T-helper 1 cell treated with Interleukin-12 subunit alpha and Interleukin-12 subunit beta and Interleukin-4 antibody, amounts not matched to agents 30 μg/mL and 1 μg/mL, for 36 hours (primary cell): ENCODE results near the gene LAMC2.

ENCODE experiments used
- H3K27ac Mint-ChIP-seq: one replicate; pipeline ENCODE4 v1.8.0; 2021; ENCODE audit warnings: mild to moderate bottlenecking, mixed read lengths
- H3K27me3 Mint-ChIP-seq: one replicate; pipeline ENCODE4 v1.8.0; 2021; ENCODE audit warnings: low read depth, mixed read lengths
- H3K36me3 Mint-ChIP-seq: one replicate; pipeline ENCODE4 v1.8.0; 2021; ENCODE audit warnings: low read depth, mixed read lengths
- H3K4me1 Mint-ChIP-seq: one replicate; pipeline ENCODE4 v1.8.0; 2021; ENCODE audit warnings: low read depth, mixed read lengths
- H3K4me3 Mint-ChIP-seq: one replicate; pipeline ENCODE4 v1.8.0; 2021; ENCODE audit warnings: mild to moderate bottlenecking, moderate library complexity, mixed read lengths
- H3K9me3 Mint-ChIP-seq: one replicate; pipeline ENCODE4 v1.8.0; 2021; ENCODE audit warnings: mixed read lengths

LAMC2 gene

DNA sequence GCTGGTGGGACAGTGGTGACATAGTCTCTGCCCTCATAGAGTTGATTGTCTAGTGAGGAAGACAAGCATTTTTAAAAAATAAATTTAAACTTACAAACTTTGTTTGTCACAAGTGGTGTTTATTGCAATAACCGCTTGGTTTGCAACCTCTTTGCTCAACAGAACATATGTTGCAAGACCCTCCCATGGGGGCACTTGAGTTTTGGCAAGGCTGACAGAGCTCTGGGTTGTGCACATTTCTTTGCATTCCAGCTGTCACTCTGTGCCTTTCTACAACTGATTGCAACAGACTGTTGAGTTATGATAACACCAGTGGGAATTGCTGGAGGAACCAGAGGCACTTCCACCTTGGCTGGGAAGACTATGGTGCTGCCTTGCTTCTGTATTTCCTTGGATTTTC, 58.4 kb downstream of the LAMC2 start:
- Mint-ChIP-seq H3K9me3 (no peaks in the 10 kb centered on the region), H3K27ac (no peak overlapping the region), H3K4me1 (no peaks in the 10 kb centered on the region), H3K36me3 (no peaks in the 10 kb centered on the region), H3K27me3 (peaks cover 29% of the 10 kb centered on the region), H3K4me3 (no peak overlapping the region)

- H3K4me3 Mint-ChIP-seq, result no peak overlapping the region
- H3K27ac Mint-ChIP-seq, result no peak overlapping the region
- H3K36me3 Mint-ChIP-seq, result no peaks in the 10 kb centered on the region
- no peaks in the 10 kb centered on the region for H3K4me1 Mint-ChIP-seq
- H3K27me3 Mint-ChIP-seq, result peaks cover 29% of the 10 kb centered on the region
- no peaks in the 10 kb centered on the region for H3K9me3 Mint-ChIP-seq
These were observed 59.3 kb downstream of the LAMC2 start for GRCh38 chr1:183245357-183245756.

GRCh38 chr1:183246436-183246835, 60.4 kb downstream of the LAMC2 start:
- Mint-ChIP-seq H3K27me3 (peaks cover 23% of the 10 kb centered on the region), H3K4me1 (no peaks in the 10 kb centered on the region), H3K27ac (no peak overlapping the region), H3K4me3 (no peak overlapping the region), H3K36me3 (no peaks in the 10 kb centered on the region), H3K9me3 (no peaks in the 10 kb centered on the region)

- H3K4me1 Mint-ChIP-seq, result no peaks in the 10 kb centered on the region
- H3K27me3 Mint-ChIP-seq, result peaks cover 20% of the 10 kb centered on the region
- no peaks in the 10 kb centered on the region for H3K36me3 Mint-ChIP-seq
- no peak overlapping the region for H3K27ac Mint-ChIP-seq
- H3K9me3 Mint-ChIP-seq, result no peaks in the 10 kb centered on the region
- H3K4me3 Mint-ChIP-seq, result no peak overlapping the region
These were observed 61.0 kb downstream of the LAMC2 start for GRCh38 chr1:183247066-183247465.

- Mint-ChIP-seq H3K4me1 (no peaks in the 10 kb centered on the region), H3K4me3 (no peak overlapping the region), H3K27me3 (peaks cover 20% of the 10 kb centered on the region)
These were observed 61.4 kb downstream of the LAMC2 start for GRCh38 chr1:183247484-183247883.

GRCh38 chr1:183247931-183248330, 61.9 kb downstream of the LAMC2 start:
- H3K36me3 Mint-ChIP-seq, result no peaks in the 10 kb centered on the region
- H3K27ac Mint-ChIP-seq, result no peak overlapping the region
- peaks cover 20% of the 10 kb centered on the region for H3K27me3 Mint-ChIP-seq
- H3K9me3 Mint-ChIP-seq, result no peaks in the 10 kb centered on the region
- H3K4me1 Mint-ChIP-seq, result no peaks in the 10 kb centered on the region
- no peak overlapping the region for H3K4me3 Mint-ChIP-seq

More at GRCh38 chr1:183247484-183247883, 61.4 kb downstream of the LAMC2 start:
- Mint-ChIP-seq H3K27ac (no peak overlapping the region), H3K36me3 (no peaks in the 10 kb centered on the region), H3K9me3 (no peaks in the 10 kb centered on the region)

DNA sequence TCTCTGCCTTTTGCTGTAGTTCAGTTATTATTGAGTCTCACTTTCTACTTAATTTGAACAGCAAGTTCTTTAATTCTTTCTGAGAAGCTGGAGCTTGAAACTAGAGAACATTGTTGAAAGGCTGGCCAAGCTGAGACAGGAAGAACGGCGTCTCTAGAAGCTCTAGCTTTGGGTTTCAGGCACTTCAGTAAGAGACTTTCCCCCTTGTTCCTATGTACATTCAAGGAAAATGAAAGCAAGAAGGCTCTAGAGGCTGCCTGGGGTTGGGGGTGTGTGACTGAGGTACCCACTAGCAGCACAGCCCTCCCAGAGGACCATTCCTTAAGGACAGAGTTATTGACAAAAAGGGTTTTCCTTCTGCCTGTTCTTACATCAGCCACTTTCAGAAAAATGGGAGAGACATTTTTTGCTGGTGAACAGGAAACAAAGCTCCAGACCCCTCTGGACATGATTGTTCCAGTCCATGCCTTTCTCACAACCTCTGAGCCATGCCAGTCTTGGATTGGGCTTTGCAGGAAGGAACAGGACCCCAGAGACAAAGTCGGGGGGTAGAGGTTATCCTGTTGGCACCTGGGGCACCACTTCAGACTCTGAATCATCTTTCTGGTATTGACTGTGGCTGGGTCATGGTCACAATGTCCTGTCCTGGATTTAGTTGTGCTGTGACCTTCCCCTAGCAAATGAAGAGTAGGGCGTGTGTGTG, 63.1 kb downstream of the LAMC2 start:
- Mint-ChIP-seq H3K27me3 (peaks cover 20% of the 10 kb centered on the region), H3K9me3 (no peaks in the 10 kb centered on the region), H3K4me3 (no peak overlapping the region), H3K4me1 (no peaks in the 10 kb centered on the region), H3K36me3 (no peaks in the 10 kb centered on the region), H3K27ac (no peak overlapping the region)

GRCh38 chr1:183249941-183250452, 63.9 kb downstream of the LAMC2 start:
- H3K27ac Mint-ChIP-seq, result no peak overlapping the region
- H3K36me3 Mint-ChIP-seq, result no peaks in the 10 kb centered on the region
- H3K4me1 Mint-ChIP-seq, result no peaks in the 10 kb centered on the region
- no peak overlapping the region for H3K4me3 Mint-ChIP-seq
- H3K27me3 Mint-ChIP-seq, result peaks cover 20% of the 10 kb centered on the region
- H3K9me3 Mint-ChIP-seq, result no peaks in the 10 kb centered on the region

GRCh38 chr1:183251101-183251958, 65.3 kb downstream of the LAMC2 start:
- H3K4me1 Mint-ChIP-seq, result no peaks in the 10 kb centered on the region
- H3K4me3 Mint-ChIP-seq, result no peak overlapping the region
- H3K27ac Mint-ChIP-seq, result no peak overlapping the region

GRCh38 chr1:183251959-183252450, 65.9 kb downstream of the LAMC2 start:
- peaks cover 14% of the 10 kb centered on the region for H3K27me3 Mint-ChIP-seq
- no peak overlapping the region for H3K4me3 Mint-ChIP-seq
- no peak overlapping the region for H3K27ac Mint-ChIP-seq
- H3K9me3 Mint-ChIP-seq, result no peaks in the 10 kb centered on the region
- H3K36me3 Mint-ChIP-seq, result no peaks in the 10 kb centered on the region
- H3K4me1 Mint-ChIP-seq, result no peaks in the 10 kb centered on the region

More at GRCh38 chr1:183251101-183251958, 65.3 kb downstream of the LAMC2 start:
- no peaks in the 10 kb centered on the region for H3K36me3 Mint-ChIP-seq
- H3K27me3 Mint-ChIP-seq, result peaks cover 14% of the 10 kb centered on the region
- H3K9me3 Mint-ChIP-seq, result no peaks in the 10 kb centered on the region

GRCh38 chr1:183255073-183255472, 69.0 kb downstream of the LAMC2 start:
- H3K27me3 Mint-ChIP-seq, result peaks cover 6% of the 10 kb centered on the region

GRCh38 chr1:183259924-183260323, 73.9 kb downstream of the LAMC2 start:
- H3K27ac Mint-ChIP-seq, result no peak overlapping the region
- H3K27me3 Mint-ChIP-seq, result peaks cover 23% of the 10 kb centered on the region
- H3K4me3 Mint-ChIP-seq, result no peak overlapping the region
- H3K4me1 Mint-ChIP-seq, result no peaks in the 10 kb centered on the region
- H3K9me3 Mint-ChIP-seq, result no peaks in the 10 kb centered on the region
- H3K36me3 Mint-ChIP-seq, result no peaks in the 10 kb centered on the region

More at GRCh38 chr1:183255073-183255472, 69.0 kb downstream of the LAMC2 start:
- H3K9me3 Mint-ChIP-seq, result no peaks in the 10 kb centered on the region
- H3K36me3 Mint-ChIP-seq, result no peaks in the 10 kb centered on the region
- no peak overlapping the region for H3K4me3 Mint-ChIP-seq
- no peak overlapping the region for H3K27ac Mint-ChIP-seq
- no peaks in the 10 kb centered on the region for H3K4me1 Mint-ChIP-seq

GRCh38 chr1:183262628-183263200, 76.7 kb downstream of the LAMC2 start:
- no peaks in the 10 kb centered on the region for H3K36me3 Mint-ChIP-seq

DNA sequence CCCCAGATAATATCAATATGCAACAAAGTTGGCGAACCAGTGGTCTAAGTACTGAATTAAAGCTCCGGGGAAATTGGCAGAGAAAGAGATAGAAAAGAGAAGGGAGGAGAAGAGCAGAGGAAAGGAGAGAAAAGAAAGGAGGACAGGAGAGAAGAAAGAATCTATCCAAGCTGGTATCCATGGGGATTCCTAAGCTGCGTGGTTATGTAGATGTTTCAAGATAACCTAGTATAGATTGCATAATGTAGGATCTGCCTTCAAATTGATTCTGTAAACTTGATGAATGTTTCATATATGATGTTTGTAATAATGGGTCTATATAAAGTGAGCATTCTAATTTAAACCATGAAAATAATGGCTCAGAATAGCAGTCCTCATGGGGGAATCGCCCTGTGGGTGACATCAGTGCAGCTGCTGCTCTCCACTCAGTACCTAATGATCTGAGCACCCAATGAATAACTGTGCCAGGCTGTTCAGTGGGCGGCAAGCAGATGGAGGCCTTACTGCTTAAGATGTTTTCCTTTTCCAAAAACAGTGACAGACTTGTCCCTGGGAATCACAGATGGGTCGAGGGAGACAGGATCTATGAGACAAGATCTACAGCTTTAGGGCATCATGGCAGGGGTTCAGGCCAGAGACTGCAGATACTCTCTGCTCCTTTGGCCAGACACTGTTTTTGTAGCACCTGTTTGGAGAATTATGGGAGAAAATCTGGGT, 78.0 kb downstream of the LAMC2 start:
- Mint-ChIP-seq H3K4me1 (no peaks in the 10 kb centered on the region), H3K36me3 (no peaks in the 10 kb centered on the region), H3K9me3 (no peaks in the 10 kb centered on the region), H3K27ac (no peak overlapping the region), H3K27me3 (peaks cover 21% of the 10 kb centered on the region), H3K4me3 (no peak overlapping the region)

More at GRCh38 chr1:183262628-183263200, 76.7 kb downstream of the LAMC2 start:
- Mint-ChIP-seq H3K4me1 (no peaks in the 10 kb centered on the region), H3K27ac (no peak overlapping the region), H3K4me3 (no peak overlapping the region), H3K9me3 (no peaks in the 10 kb centered on the region), H3K27me3 (peaks cover 23% of the 10 kb centered on the region)
